Thoracic aorta (tissue), 2 donors: ENCODE results near the gene CCDC88C. TPM values are rescaled to one million over a fixed set of nuclear protein-coding genes. Genes with fewer than 3 reads are reported as not detected.

ENCODE experiments used
- ATAC-seq: fragments of 150-250 bp; one replicate; pipeline ENCODE4 v1.8.0; 2017; ENCODE audit warnings: low read depth; ENCODE audit not compliant: insufficient number of reproducible peaks, low FRiP score
- DNase-seq: peaks from one replicate; pipeline ENCODE4 v3.0.0-alpha.2; 2020; ENCODE audit warnings: low spot score
- H3K27ac ChIP-seq, 2 donors: fragments of 200-600 bp; sonication (generic); 1 replicate in 1 of 2; 2 replicates in 1 of 2; pipeline ENCODE4 v1.5.1; 2016; ENCODE audit warnings: mild to moderate bottlenecking in 2 of 2, moderate library complexity in 2 of 2
- H3K27me3 ChIP-seq: fragments of 200-600 bp; sonication (generic); replicated peaks from 2 replicates; pipeline ENCODE4 v1.6.0; 2016; ENCODE audit warnings: mild to moderate bottlenecking; ENCODE audit not compliant: insufficient read depth
- H3K36me3 ChIP-seq: fragments of 200-600 bp; sonication (generic); one replicate; pipeline ENCODE4 v1.5.1; 2016
- H3K4me1 ChIP-seq, 2 donors: fragments of 200-600 bp; sonication (generic); 1 replicate in 1 of 2; 2 replicates in 1 of 2; pipeline versions ENCODE4 v1.5.1 to v1.6.0; 2016; ENCODE audit warnings: low read depth in 2 of 2, mild to moderate bottlenecking in 1 of 2; ENCODE audit not compliant: control insufficient read depth in 1 of 2
- H3K4me3 ChIP-seq: fragments of 200-600 bp; sonication (generic); 2 replicates; pipeline ENCODE4 v1.5.1; 2016; ENCODE audit warnings: mild to moderate bottlenecking
- H3K9me3 ChIP-seq: fragments of 200-600 bp; sonication (generic); 2 replicates; pipeline ENCODE4 v1.5.1; 2016
- CTCF ChIP-seq: fragments of 200-600 bp; sonication (generic); IDR thresholded peaks from one replicate; pipeline ENCODE4 v1.5.1; 2019; ENCODE audit warnings: antibody characterized with exemption
- total RNA-seq, 2 donors: library from RNA; depleted of rRNA; stranded (reverse); fragments of >200 nt; gene quantifications; one replicate each; pipeline versions ENCODE4 v1.1.0 to v1.2.3, GENCODE V29; 2016

Gene CCDC88C
- total RNA-seq, 2 donors from 2014 or later, result 3.7 to 11.5 TPM

GRCh38 chr14:91365552-91365951 lies 52.1 kb downstream of the CCDC88C start:
- DNase-seq (no peak), ATAC-seq (no peak)
- H3K4me3 ChIP-seq, result no peak overlapping the region
- H3K27ac ChIP-seq, result no peak overlapping the region
- H3K36me3 ChIP-seq, result no peaks in the 10 kb centered on the region
- TF ChIP-seq CTCF, result no peak
- no peaks in the 10 kb centered on the region for H3K4me1 ChIP-seq
- H3K27me3 ChIP-seq, result no peaks in the 10 kb centered on the region
- no peaks in the 10 kb centered on the region for H3K9me3 ChIP-seq

GRCh38 chr14:91364524-91365270 lies 52.9 kb downstream of the CCDC88C start:
- ATAC-seq (no peak), DNase-seq (no peak)
- Histone ChIP-seq H3K36me3 (no peaks in the 10 kb centered on the region), H3K4me3 (no peak overlapping the region), H3K4me1 (no peaks in the 10 kb centered on the region), H3K9me3 (no peaks in the 10 kb centered on the region), H3K27me3 (no peaks in the 10 kb centered on the region), H3K27ac (no peak overlapping the region)
- TF ChIP-seq CTCF, result no peak

- no peaks in the 10 kb centered on the region for H3K27me3 ChIP-seq
- H3K27ac ChIP-seq, result no peak overlapping the region
- H3K4me1 ChIP-seq, result no peaks in the 10 kb centered on the region
- no peak for TF ChIP-seq CTCF
- H3K9me3 ChIP-seq, result no peaks in the 10 kb centered on the region
- ATAC-seq, result no peak
- H3K36me3 ChIP-seq, result no peaks in the 10 kb centered on the region
- DNase-seq, result no peak
- H3K4me3 ChIP-seq, result no peak overlapping the region
Measured at GRCh38 chr14:91363776-91364523, 53.7 kb downstream of the CCDC88C start.

- no peak for TF ChIP-seq CTCF
- Histone ChIP-seq H3K27me3 (no peaks in the 10 kb centered on the region), H3K36me3 (no peaks in the 10 kb centered on the region), H3K4me3 (no peak overlapping the region), H3K9me3 (no peaks in the 10 kb centered on the region), H3K27ac (no peak overlapping the region), H3K4me1 (no peaks in the 10 kb centered on the region)
- ATAC-seq (no peak), DNase-seq (no peak)
Measured at GRCh38 chr14:91361233-91361811, 56.3 kb downstream of the CCDC88C start.

GRCh38 chr14:91360490-91361232 lies 57.0 kb downstream of the CCDC88C start:
- ATAC-seq (no peak), DNase-seq (no peak)
- Histone ChIP-seq H3K27me3 (no peaks in the 10 kb centered on the region), H3K27ac (no peak overlapping the region), H3K36me3 (no peaks in the 10 kb centered on the region), H3K9me3 (no peaks in the 10 kb centered on the region), H3K4me1 (no peaks in the 10 kb centered on the region), H3K4me3 (no peak overlapping the region)
- TF ChIP-seq CTCF, result no peak
